Type B pancreatic cell (in vitro differentiated cells): ENCODE data around the gene POLR1C. TPM values are rescaled to one million over a fixed set of nuclear protein-coding genes. Genes with fewer than 3 reads are reported as not detected.
A peak's percentile ranks its signal among the peaks of the same experiment; 100 is the strongest.

Experiments
- DNase-seq: peaks from one replicate; pipeline ENCODE4 v3.0.0; 2021; ENCODE audit warnings: mixed read lengths; ENCODE audit not compliant: unreplicated experiment; ENCODE audit errors: extremely low spot score
- H3K27ac Mint-ChIP-seq: 2 replicates; pipeline ENCODE4 v1.8.0; 2021; ENCODE audit warnings: mild to moderate bottlenecking, mixed read lengths
- H3K27me3 Mint-ChIP-seq: 2 replicates; pipeline ENCODE4 v1.8.0; 2021; ENCODE audit warnings: mixed read lengths
- H3K36me3 Mint-ChIP-seq: 2 replicates; pipeline ENCODE4 v1.8.0; 2021; ENCODE audit warnings: mixed read lengths
- H3K4me1 Mint-ChIP-seq: one replicate; pipeline ENCODE4 v1.8.0; 2021; ENCODE audit warnings: mixed read lengths; ENCODE audit not compliant: unreplicated experiment
- H3K4me3 Mint-ChIP-seq: 2 replicates; pipeline ENCODE4 v1.8.0; 2021; ENCODE audit warnings: mild to moderate bottlenecking, mixed read lengths
- H3K9me3 Mint-ChIP-seq: 2 replicates; pipeline ENCODE4 v1.8.0; 2021; ENCODE audit warnings: mixed read lengths
- total RNA-seq: library from RNA; stranded (reverse); gene quantifications from 2 replicates; pipeline ENCODE4 v1.2.1, GENCODE V29; 2021; ENCODE audit warnings: low replicate concordance
- TF ChIP-seq, protein P1 (sequence below): fragments of 200-600 bp; sonication (generic); conservative IDR thresholded peaks from 2 replicates; pipeline ENCODE4 v1.5.0; 2021; ENCODE audit warnings: antibody characterized with exemption, mild to moderate bottlenecking

POLR1C gene
- total RNA-seq, 1 donor from 2014 or later, result 60.8 TPM

DNA sequence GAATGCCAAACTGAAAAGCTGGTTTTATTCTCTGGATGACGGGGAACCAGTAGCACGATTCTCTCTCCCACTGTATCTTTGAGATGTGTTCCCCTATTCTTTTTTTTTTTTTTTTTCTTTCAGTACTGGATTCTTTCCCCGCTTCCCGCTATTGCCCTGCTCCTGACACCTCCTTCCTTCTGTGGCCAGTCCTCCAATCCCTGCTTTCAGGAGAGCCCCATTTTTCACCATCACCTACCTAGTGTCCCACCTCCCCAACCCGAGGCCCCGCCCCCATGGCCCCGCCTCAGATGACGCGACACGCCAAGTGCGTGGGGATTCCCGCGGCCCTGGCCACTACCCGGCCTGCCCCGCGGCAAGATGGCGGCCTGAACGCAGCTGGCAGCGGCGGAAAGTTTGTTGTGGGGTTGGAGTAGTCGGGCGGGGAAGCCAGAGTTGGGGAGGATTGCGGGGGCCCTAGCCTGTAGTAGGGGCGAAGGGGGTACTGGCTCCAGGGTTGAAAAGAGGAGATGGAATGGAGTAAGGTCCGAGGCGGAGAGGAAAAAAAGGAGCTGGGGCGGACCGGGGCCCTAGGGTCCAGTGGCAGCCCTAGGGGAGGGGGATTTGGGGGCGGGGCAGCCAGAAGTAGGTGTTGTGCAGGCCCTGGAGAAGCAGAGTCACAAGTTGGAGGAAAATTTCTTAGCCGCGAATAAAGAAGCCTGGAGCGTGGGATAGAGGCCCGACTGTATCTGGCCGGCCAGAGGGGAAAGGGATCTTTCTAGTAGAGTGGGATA lies 39.5 kb upstream of the POLR1C start, which contains the start of gene TJAP1:
TJAP1 (plus strand) TSS at position 336 of the 773 bp plus-strand sequence. CDS start 21,432 bp downstream, outside the sequence.
- peak within 1 kb of the TSS; percentile 96 for H3K4me3 Mint-ChIP-seq
- peak within 1 kb of the TSS; percentile 89 for H3K27ac Mint-ChIP-seq
- TF ChIP-seq, protein P1, sequence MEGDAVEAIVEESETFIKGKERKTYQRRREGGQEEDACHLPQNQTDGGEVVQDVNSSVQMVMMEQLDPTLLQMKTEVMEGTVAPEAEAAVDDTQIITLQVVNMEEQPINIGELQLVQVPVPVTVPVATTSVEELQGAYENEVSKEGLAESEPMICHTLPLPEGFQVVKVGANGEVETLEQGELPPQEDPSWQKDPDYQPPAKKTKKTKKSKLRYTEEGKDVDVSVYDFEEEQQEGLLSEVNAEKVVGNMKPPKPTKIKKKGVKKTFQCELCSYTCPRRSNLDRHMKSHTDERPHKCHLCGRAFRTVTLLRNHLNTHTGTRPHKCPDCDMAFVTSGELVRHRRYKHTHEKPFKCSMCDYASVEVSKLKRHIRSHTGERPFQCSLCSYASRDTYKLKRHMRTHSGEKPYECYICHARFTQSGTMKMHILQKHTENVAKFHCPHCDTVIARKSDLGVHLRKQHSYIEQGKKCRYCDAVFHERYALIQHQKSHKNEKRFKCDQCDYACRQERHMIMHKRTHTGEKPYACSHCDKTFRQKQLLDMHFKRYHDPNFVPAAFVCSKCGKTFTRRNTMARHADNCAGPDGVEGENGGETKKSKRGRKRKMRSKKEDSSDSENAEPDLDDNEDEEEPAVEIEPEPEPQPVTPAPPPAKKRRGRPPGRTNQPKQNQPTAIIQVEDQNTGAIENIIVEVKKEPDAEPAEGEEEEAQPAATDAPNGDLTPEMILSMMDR, result no peak
- DNase-seq, result peak; percentile 98
- H3K9me3 Mint-ChIP-seq, result no peaks in the 10 kb centered on the region
- H3K4me1 Mint-ChIP-seq, result peaks cover 44% of the 10 kb centered on the region
- no peaks in the 10 kb centered on the region for H3K27me3 Mint-ChIP-seq
- H3K36me3 Mint-ChIP-seq, result no peaks in the 10 kb centered on the region

DNA sequence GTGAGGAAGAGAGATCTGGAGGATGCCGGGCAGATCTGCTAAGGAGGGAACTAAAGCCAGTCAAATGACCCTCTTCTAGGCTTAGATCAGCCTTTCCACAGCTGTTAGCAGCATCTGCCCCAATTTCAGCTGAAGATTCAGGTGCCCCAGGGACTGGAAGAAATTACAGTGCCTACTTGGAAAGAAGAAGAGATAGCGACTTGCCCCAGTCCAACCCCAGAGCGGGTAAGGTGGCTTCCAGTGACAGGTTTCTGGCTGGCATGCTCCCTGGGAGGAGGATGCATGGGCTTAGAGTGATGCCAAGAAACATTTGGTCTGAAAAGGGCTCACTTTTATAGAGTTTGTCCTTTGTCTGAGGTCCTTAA lies 38.9 kb upstream of the POLR1C start:
- no peak for DNase-seq
- no peaks in the 10 kb centered on the region for H3K9me3 Mint-ChIP-seq
- TF ChIP-seq, protein P1, result no peak
- H3K36me3 Mint-ChIP-seq, result peaks cover under 1% of the 10 kb centered on the region
- no peaks in the 10 kb centered on the region for H3K27me3 Mint-ChIP-seq
- peak overlapping the region; percentile 89 for H3K27ac Mint-ChIP-seq
- H3K4me1 Mint-ChIP-seq, result peaks cover 46% of the 10 kb centered on the region
- peak overlapping the region; percentile 96 for H3K4me3 Mint-ChIP-seq

DNA sequence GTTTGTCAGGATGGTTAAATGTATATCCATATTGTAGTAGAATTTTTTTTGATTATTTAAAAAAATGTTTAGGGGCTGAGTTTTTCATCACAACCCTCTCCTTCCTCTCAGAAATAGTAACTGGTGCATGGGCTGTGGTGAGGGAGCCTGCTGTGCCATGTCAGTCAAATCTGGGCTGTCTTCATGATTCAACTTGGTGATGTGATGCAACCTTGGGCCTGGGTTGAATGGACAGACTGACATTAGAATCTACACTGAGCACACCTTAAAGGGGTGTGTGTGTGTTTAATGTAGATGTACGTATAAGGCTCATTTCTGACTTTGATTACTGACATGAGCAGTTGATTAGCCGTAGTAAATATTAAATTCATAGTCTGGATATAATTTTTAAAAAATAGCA lies 35.8 kb upstream of the POLR1C start:
- TF ChIP-seq, protein P1, result no peak
- DNase-seq, result no peak
- H3K27ac Mint-ChIP-seq, result no peak overlapping the region
- no peaks in the 10 kb centered on the region for H3K9me3 Mint-ChIP-seq
- no peak overlapping the region for H3K4me3 Mint-ChIP-seq
- H3K27me3 Mint-ChIP-seq, result no peaks in the 10 kb centered on the region
- peaks cover 4% of the 10 kb centered on the region for H3K36me3 Mint-ChIP-seq
- peaks cover 50% of the 10 kb centered on the region for H3K4me1 Mint-ChIP-seq

DNA sequence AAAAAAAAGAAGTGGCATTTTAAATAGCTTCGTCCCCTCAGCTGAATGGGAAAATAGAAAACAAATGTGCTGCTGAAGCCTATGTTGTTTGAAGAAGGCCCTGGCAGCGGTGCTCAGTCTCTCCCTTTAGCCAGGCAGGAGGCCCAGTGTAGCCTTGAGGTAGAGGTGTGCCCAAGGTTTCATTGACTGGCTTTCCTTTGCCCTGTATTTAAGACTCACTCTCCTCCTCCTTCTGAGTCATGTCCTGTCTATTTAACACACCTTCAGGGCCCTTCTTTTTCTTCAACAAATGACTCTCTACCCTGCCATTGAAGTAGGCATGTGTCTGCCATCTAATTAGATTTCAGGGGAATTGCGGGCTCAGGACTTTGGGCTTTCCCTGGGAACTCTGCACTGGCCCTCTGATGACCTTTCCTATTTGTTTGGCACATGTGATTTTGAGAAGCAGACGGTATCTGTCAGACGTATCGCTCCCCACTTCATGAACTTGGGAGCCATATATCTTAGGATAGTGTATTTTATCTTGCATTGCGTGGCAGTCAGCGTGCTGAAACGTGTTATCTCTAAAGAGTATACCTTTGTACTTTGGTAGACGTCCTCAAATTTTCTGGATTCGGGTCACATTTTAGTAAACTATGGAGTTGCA lies 35.2 kb upstream of the POLR1C start:
- no peak for DNase-seq
- TF ChIP-seq, protein P1, result no peak
- H3K9me3 Mint-ChIP-seq, result no peaks in the 10 kb centered on the region
- H3K4me3 Mint-ChIP-seq, result peak overlapping the region; percentile 58
- peaks cover 4% of the 10 kb centered on the region for H3K36me3 Mint-ChIP-seq
- no peaks in the 10 kb centered on the region for H3K27me3 Mint-ChIP-seq
- peak overlapping the region; percentile 53 for H3K27ac Mint-ChIP-seq
- H3K4me1 Mint-ChIP-seq, result peaks cover 49% of the 10 kb centered on the region

DNA sequence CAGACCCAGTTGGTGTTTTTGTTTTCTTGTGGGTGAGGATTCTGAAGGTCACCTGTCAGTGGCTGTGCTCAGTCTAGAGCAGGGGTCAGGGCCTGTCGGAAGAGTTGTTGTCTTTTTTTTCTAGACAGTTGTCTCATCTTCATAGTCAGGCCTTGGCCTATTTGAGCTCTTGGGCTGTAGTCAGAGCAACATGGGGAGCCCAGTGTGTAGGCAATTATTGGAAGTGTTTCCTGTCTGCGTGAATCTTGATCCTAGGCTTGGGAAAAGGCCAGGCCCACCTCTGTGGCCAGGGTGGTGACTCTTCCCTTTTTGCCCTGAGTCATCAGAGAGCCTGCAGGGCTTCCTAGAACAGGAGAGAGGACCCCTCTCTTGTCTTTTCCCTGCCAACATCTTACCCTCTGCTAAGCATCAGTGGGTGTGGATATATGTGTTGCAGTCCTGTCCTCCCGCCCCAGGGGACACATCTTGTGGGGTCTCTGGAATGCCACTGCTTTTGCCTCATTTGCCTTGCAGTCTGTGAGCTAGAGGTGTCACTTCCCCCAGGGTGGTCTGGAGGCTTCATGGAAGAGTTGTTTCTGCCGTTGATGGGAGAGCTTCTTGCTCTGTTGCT lies 28.1 kb upstream of the POLR1C start:
- Mint-ChIP-seq H3K4me1 (peaks cover 24% of the 10 kb centered on the region), H3K9me3 (no peaks in the 10 kb centered on the region), H3K36me3 (no peaks in the 10 kb centered on the region), H3K27me3 (no peaks in the 10 kb centered on the region), H3K27ac (no peak overlapping the region), H3K4me3 (no peak overlapping the region)
- no peak for DNase-seq
- TF ChIP-seq, protein P1, result no peak
